ENCODE measurements around the gene WWC2. TPM values are rescaled to one million over a fixed set of nuclear protein-coding genes. Genes with fewer than 3 reads are reported as not detected.

Gene WWC2
- total RNA-seq, 1 donor from 2014 or later = 39.6 TPM

DNA sequence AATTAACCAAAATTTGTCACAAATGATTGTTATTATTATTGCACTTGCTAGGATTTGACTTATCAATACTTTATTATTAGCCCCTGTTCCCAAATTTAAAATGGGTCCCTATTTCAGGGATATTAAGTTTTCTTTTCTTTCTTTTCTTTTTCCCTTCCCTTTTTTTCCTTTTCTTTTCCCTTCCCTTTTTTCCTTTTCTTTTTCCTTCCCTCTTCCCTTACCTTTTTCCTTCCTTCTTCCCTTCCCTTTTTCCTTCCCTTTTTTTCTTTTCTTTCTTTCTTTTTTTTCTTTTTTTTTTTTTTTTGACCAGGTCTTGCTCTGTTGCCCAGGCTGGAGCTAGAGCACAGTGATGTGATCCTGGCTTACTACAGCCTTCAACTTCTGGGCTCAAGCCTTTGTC lies 33.8 kb downstream of the WWC2 start:
- peaks cover 100% of the 10 kb centered on the region for H3K79me2 ChIP-seq (ENCODE audit: low read depth)
- Mint-ChIP-seq H3K9me3 (peaks cover 7% of the 10 kb centered on the region), H3K36me3 (peaks cover 8% of the 10 kb centered on the region), H3K4me1 (no peaks in the 10 kb centered on the region), H3K27ac (no peak overlapping the region), H3K27me3 (ENCODE audit: insufficient read depth, low read depth) (peaks cover 2% of the 10 kb centered on the region), H3K4me3 (no peak overlapping the region)
- peaks cover 45% of the 10 kb centered on the region for H4K20me1 ChIP-seq (ENCODE audit: low read depth)
- H3K27me3 ChIP-seq = no peaks in the 10 kb centered on the region
- H3K36me3 ChIP-seq = no peaks in the 10 kb centered on the region
- no peak overlapping the region for H2AFZ ChIP-seq (replicated peaks)
- H3K4me2 ChIP-seq = no peak overlapping the region
- no peak for DNase-seq (ENCODE audit: low spot score)
- no peak overlapping the region for H3K4me3 ChIP-seq
- TF ChIP-seq EZH2phosphoT487 (IDR thresholded peaks at IDR 0.05) = no peak
- TF ChIP-seq, protein P1, sequence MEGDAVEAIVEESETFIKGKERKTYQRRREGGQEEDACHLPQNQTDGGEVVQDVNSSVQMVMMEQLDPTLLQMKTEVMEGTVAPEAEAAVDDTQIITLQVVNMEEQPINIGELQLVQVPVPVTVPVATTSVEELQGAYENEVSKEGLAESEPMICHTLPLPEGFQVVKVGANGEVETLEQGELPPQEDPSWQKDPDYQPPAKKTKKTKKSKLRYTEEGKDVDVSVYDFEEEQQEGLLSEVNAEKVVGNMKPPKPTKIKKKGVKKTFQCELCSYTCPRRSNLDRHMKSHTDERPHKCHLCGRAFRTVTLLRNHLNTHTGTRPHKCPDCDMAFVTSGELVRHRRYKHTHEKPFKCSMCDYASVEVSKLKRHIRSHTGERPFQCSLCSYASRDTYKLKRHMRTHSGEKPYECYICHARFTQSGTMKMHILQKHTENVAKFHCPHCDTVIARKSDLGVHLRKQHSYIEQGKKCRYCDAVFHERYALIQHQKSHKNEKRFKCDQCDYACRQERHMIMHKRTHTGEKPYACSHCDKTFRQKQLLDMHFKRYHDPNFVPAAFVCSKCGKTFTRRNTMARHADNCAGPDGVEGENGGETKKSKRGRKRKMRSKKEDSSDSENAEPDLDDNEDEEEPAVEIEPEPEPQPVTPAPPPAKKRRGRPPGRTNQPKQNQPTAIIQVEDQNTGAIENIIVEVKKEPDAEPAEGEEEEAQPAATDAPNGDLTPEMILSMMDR (IDR thresholded peaks at IDR 0.05) = no peak
- no peak for TF ChIP-seq EZH2 (IDR thresholded peaks at IDR 0.05)
- peaks cover 12% of the 10 kb centered on the region for H3K4me1 ChIP-seq
- H3F3A ChIP-seq (ENCODE audit: low read depth) = peaks cover 4% of the 10 kb centered on the region
- no peaks in the 10 kb centered on the region for H3K9me3 ChIP-seq (ENCODE audit: low read depth)
- no peak overlapping the region for H3K9ac ChIP-seq
- H3K27ac ChIP-seq = no peak overlapping the region

- no peak overlapping the region for H3K27ac ChIP-seq
- H3K4me1 ChIP-seq = peaks cover 10% of the 10 kb centered on the region
- Mint-ChIP-seq H3K36me3 (peaks cover 8% of the 10 kb centered on the region), H3K4me1 (peaks cover 3% of the 10 kb centered on the region), H3K27me3 (ENCODE audit: insufficient read depth, low read depth) (no peaks in the 10 kb centered on the region), H3K9me3 (peaks cover 7% of the 10 kb centered on the region), H3K27ac (no peak overlapping the region), H3K4me3 (no peak overlapping the region)
- H3K36me3 ChIP-seq = no peaks in the 10 kb centered on the region
- H4K20me1 ChIP-seq (ENCODE audit: low read depth) = peaks cover 34% of the 10 kb centered on the region
- no peak overlapping the region for H2AFZ ChIP-seq (replicated peaks)
- no peaks in the 10 kb centered on the region for H3K9me3 ChIP-seq (ENCODE audit: low read depth)
- no peak for DNase-seq (ENCODE audit: low spot score)
- H3K27me3 ChIP-seq = no peaks in the 10 kb centered on the region
- H3K9ac ChIP-seq = no peak overlapping the region
- H3F3A ChIP-seq (ENCODE audit: low read depth) = peaks cover under 1% of the 10 kb centered on the region
- no peak overlapping the region for H3K4me2 ChIP-seq
- TF ChIP-seq, protein P1 (IDR thresholded peaks at IDR 0.05) = no peak
- TF ChIP-seq EZH2 (IDR thresholded peaks at IDR 0.05) = no peak
- TF ChIP-seq EZH2phosphoT487 (IDR thresholded peaks at IDR 0.05) = no peak
- H3K79me2 ChIP-seq (ENCODE audit: low read depth) = peaks cover 100% of the 10 kb centered on the region
- no peak overlapping the region for H3K4me3 ChIP-seq
These were observed 37.8 kb downstream of the WWC2 start for GRCh38 chr4:183136855-183137254.

GRCh38 chr4:183139058-183139750 lies 40.1 kb downstream of the WWC2 start:
- peaks cover 5% of the 10 kb centered on the region for H3K36me3 Mint-ChIP-seq
- peaks cover 3% of the 10 kb centered on the region for H3K4me1 Mint-ChIP-seq
- no peak overlapping the region for H3K4me3 Mint-ChIP-seq
- H3K9me3 Mint-ChIP-seq = peaks cover 3% of the 10 kb centered on the region
- no peaks in the 10 kb centered on the region for H3K36me3 ChIP-seq
- H3K27ac Mint-ChIP-seq = no peak overlapping the region
- H3K4me3 ChIP-seq = no peak overlapping the region
- no peaks in the 10 kb centered on the region for H3K27me3 Mint-ChIP-seq (ENCODE audit: insufficient read depth, low read depth)
- peaks cover 38% of the 10 kb centered on the region for H4K20me1 ChIP-seq (ENCODE audit: low read depth)
- TF ChIP-seq, protein P1 (IDR thresholded peaks at IDR 0.05) = no peak
- TF ChIP-seq EZH2phosphoT487 (IDR thresholded peaks at IDR 0.05) (no peak), EZH2 (IDR thresholded peaks at IDR 0.05) (no peak)
- no peaks in the 10 kb centered on the region for H3K9me3 ChIP-seq (ENCODE audit: low read depth)
- H3K9ac ChIP-seq = no peak overlapping the region
- no peak overlapping the region for H2AFZ ChIP-seq (replicated peaks)
- DNase-seq (ENCODE audit: low spot score) = no peak
- H3K4me2 ChIP-seq = no peak overlapping the region
- H3K27me3 ChIP-seq = no peaks in the 10 kb centered on the region
- H3K4me1 ChIP-seq = peaks cover 7% of the 10 kb centered on the region
- H3F3A ChIP-seq (ENCODE audit: low read depth) = no peaks in the 10 kb centered on the region
- peaks cover 100% of the 10 kb centered on the region for H3K79me2 ChIP-seq (ENCODE audit: low read depth)
- no peak overlapping the region for H3K27ac ChIP-seq
